GM18507 (cell line): ENCODE results near the gene NFATC1.

Experiments used
- DNase-seq: peaks from one replicate; pipeline ENCODE4 v3.0.0; 2011; ENCODE audit warnings: low read depth; ENCODE audit not compliant: insufficient read length; ENCODE audit errors: extremely low spot score
- FAIRE-seq: peaks from 2 replicates; lab custom pipeline; 2011; peaks lifted over from hg19 to GRCh38; lab: Jason Lieb, UNC

NFATC1 gene

GRCh38 chr18:79553696-79554095 lies 158.0 kb downstream of the NFATC1 start:
- no peak for FAIRE-seq
- no peak for DNase-seq

- no peak for FAIRE-seq
- DNase-seq = no peak
These were observed 158.6 kb downstream of the NFATC1 start for GRCh38 chr18:79554321-79554720.

- DNase-seq (no peak), FAIRE-seq (no peak)
These were observed 159.4 kb downstream of the NFATC1 start for GRCh38 chr18:79554945-79555645.

GRCh38 chr18:79555885-79556284 lies 160.2 kb downstream of the NFATC1 start:
- no peak for DNase-seq
- no peak for FAIRE-seq

- FAIRE-seq = no peak
These were observed 161.3 kb downstream of the NFATC1 start for GRCh38 chr18:79556829-79557585.

GRCh38 chr18:79558196-79558932 lies 162.6 kb downstream of the NFATC1 start:
- FAIRE-seq (no peak), DNase-seq (no peak)

More at GRCh38 chr18:79556829-79557585, 161.3 kb downstream of the NFATC1 start:
- DNase-seq = no peak

- DNase-seq = no peak
- no peak for FAIRE-seq
These were observed 163.2 kb downstream of the NFATC1 start for GRCh38 chr18:79558933-79559416.

GRCh38 chr18:79559436-79559835 lies 163.7 kb downstream of the NFATC1 start:
- FAIRE-seq (no peak), DNase-seq (no peak)

GRCh38 chr18:79560042-79560860 lies 164.5 kb downstream of the NFATC1 start:
- no peak for DNase-seq
- no peak for FAIRE-seq

GRCh38 chr18:79560861-79561210 lies 165.1 kb downstream of the NFATC1 start:
- DNase-seq (no peak), FAIRE-seq (no peak)

- DNase-seq (no peak), FAIRE-seq (no peak)
These were observed 168.2 kb downstream of the NFATC1 start for GRCh38 chr18:79563949-79564348.

GRCh38 chr18:79564441-79564840 lies 168.7 kb downstream of the NFATC1 start:
- FAIRE-seq (no peak), DNase-seq (no peak)

GRCh38 chr18:79566771-79567431 lies 171.2 kb downstream of the NFATC1 start:
- FAIRE-seq = no peak
- no peak for DNase-seq

GRCh38 chr18:79567481-79568147 lies 171.9 kb downstream of the NFATC1 start:
- FAIRE-seq = no peak

GRCh38 chr18:79568543-79569205 lies 172.9 kb downstream of the NFATC1 start:
- FAIRE-seq (no peak), DNase-seq (no peak)

More at GRCh38 chr18:79567481-79568147, 171.9 kb downstream of the NFATC1 start:
- DNase-seq = no peak

GRCh38 chr18:79569720-79570119 lies 174.0 kb downstream of the NFATC1 start:
- DNase-seq = no peak
- no peak for FAIRE-seq

- FAIRE-seq = no peak
- DNase-seq = no peak
These were observed 174.8 kb downstream of the NFATC1 start for GRCh38 chr18:79570266-79571201.
